ENCODE measurements around the gene PCNX1.

- TF ChIP-seq EZH2 (IDR thresholded peaks at IDR 0.05) (no peak), POLR2AphosphoS5 (IDR thresholded peaks at IDR 0.05; ENCODE audit: borderline replicate concordance, low read depth, low read length) (no peak)
Observed at GRCh38 chr14:71139294-71139946, 232.2 kb downstream of the PCNX1 start.

Data from SK-N-MC (cell line).